H1 (cell line): ENCODE measurements around the gene POLR2J.

Experiments used
- CBX5 ChIP-seq: fragments of 300-800, 300-1000 bp; sonication (generic); IDR thresholded peaks from 2 replicates; pipeline ENCODE4 v1.7.1; 2016; ENCODE audit warnings: antibody characterized with exemption, low read length, low read depth
- CHD2 ChIP-seq: IDR thresholded peaks from 2 replicates; pipeline ENCODE4 v1.6.1; 2012; ENCODE audit warnings: low read length, improper control_type of control experiment
- CTCF ChIP-seq, 3 experiments: IDR thresholded peaks; 1 replicate in 2 of 3; 2 replicates in 1 of 3; pipeline versions ENCODE4 v1.5.1 to v1.6.1; 2011; ENCODE audit warnings: low read length in 3 of 3, mild to moderate bottlenecking in 3 of 3, inconsistent platforms in 2 of 3, low read depth in 1 of 3, moderate library complexity in 1 of 3; ENCODE audit not compliant: insufficient read depth in 1 of 3; ENCODE audit errors: control extremely low read depth in 1 of 3
- EZH2 ChIP-seq: fragments of 200-600 bp; sonication (generic); IDR thresholded peaks from 2 replicates; pipeline ENCODE4 v1.7.1; 2012; ENCODE audit warnings: low read depth, mild to moderate bottlenecking, moderate library complexity, low read length, inconsistent platforms; ENCODE audit not compliant: severe bottlenecking
- GABPA ChIP-seq: IDR thresholded peaks from 2 replicates; pipeline ENCODE4 v1.6.1; 2011; ENCODE audit warnings: mild to moderate bottlenecking, low read length, moderate library complexity, borderline replicate concordance; ENCODE audit not compliant: insufficient read depth
- HDAC2 ChIP-seq, 2 experiments: fragments of 300-600 bp in 1 of 2; sonication (generic) in 1 of 2; IDR thresholded peaks; 2 replicates each; pipeline ENCODE4 v1.6.1; 2011 to 2012; ENCODE audit warnings: low read depth in 2 of 2, low read length in 2 of 2, mild to moderate bottlenecking in 2 of 2, moderate library complexity in 2 of 2, borderline replicate concordance in 1 of 2, inconsistent platforms in 1 of 2
- KDM4A ChIP-seq: IDR thresholded peaks from one replicate; pipeline ENCODE4 v1.7.1; 2012; ENCODE audit warnings: low read depth, mild to moderate bottlenecking, moderate library complexity, low read length, inconsistent platforms; ENCODE audit not compliant: severe bottlenecking
- NRF1 ChIP-seq: IDR thresholded peaks from 2 replicates; pipeline ENCODE4 v1.6.1; 2011; ENCODE audit warnings: mild to moderate bottlenecking, low read depth, low read length, improper control_type of control experiment
- SAP30 ChIP-seq: fragments of 300-600 bp; sonication (generic); IDR thresholded peaks from 2 replicates; pipeline ENCODE4 v1.7.1; 2012; ENCODE audit warnings: low read length, moderate library complexity, mild to moderate bottlenecking, inconsistent platforms; ENCODE audit not compliant: insufficient read depth, insufficient replicate concordance
- SP4 ChIP-seq: IDR thresholded peaks from 2 replicates; pipeline ENCODE4 v1.6.1; 2012; ENCODE audit warnings: low read length, inconsistent platforms

- no peak for TF ChIP-seq SP4
- TF ChIP-seq CHD2 = no peak
- TF ChIP-seq EZH2 = no peak
- no peak for TF ChIP-seq NRF1
- no peak for TF ChIP-seq HDAC2 (IDR thresholded peaks at IDR 0.05; ENCODE audit: borderline replicate concordance in 1 of 2, low read depth in 2 of 2, low read length in 2 of 2)
- no peak for TF ChIP-seq CTCF (IDR thresholded peaks at IDR 0.05; ENCODE audit: control extremely low read depth in 1 of 3, insufficient read depth in 1 of 3, low read depth in 1 of 3, low read length in 3 of 3)
- no peak for TF ChIP-seq KDM4A
- TF ChIP-seq CBX5 = no peak
- no peak for TF ChIP-seq GABPA
- no peak for TF ChIP-seq SAP30
Measured at GRCh38 chr7:102457352-102457924, 21.3 kb downstream of the POLR2J start.
